MCF 10A (cell line): ENCODE measurements around the gene GPC6. TPM values are rescaled to one million over a fixed set of nuclear protein-coding genes. Genes with fewer than 3 reads are reported as not detected.

ENCODE experiments used
- BruUV-seq: library from RNA; stranded (reverse); fragments of 400-500 nt; replicated peaks from 2 replicates; lab custom pipeline; 2021; lab: Mats Ljungman, UMichigan
- CTCF ChIA-PET: fragments of 300-600 bp; sonication (Branson Sonifier 250); formaldehyde crosslinking; extraction: SDS; loops from one replicate; lab custom pipeline; 2021; ENCODE audit warnings: antibody characterized with exemption, inconsistent platforms; lab: Yijun Ruan, JAX
- POLR2A ChIA-PET: fragments of 300-600, 350-650 bp; sonication (Branson Sonifier 250); formaldehyde crosslinking; extraction: SDS; loops from one replicate; lab custom pipeline; 2020; ENCODE audit warnings: antibody characterized with exemption, inconsistent platforms; lab: Yijun Ruan, JAX
- DNase-seq: peaks from one replicate; pipeline ENCODE4 v3.0.0-alpha.2; 2018; ENCODE audit not compliant: unreplicated experiment
- H3K27ac Mint-ChIP-seq: one replicate; pipeline ENCODE4 v1.8.0; 2022; ENCODE audit warnings: mild to moderate bottlenecking, low read depth, mixed read lengths; ENCODE audit not compliant: unreplicated experiment
- H3K27me3 Mint-ChIP-seq: one replicate; pipeline ENCODE4 v1.8.0; 2022; ENCODE audit warnings: mixed read lengths; ENCODE audit not compliant: insufficient read depth, unreplicated experiment
- H3K36me3 Mint-ChIP-seq: one replicate; pipeline ENCODE4 v1.8.0; 2022; ENCODE audit warnings: mild to moderate bottlenecking, moderate library complexity, mixed read lengths; ENCODE audit not compliant: insufficient read depth, unreplicated experiment
- H3K4me1 Mint-ChIP-seq: one replicate; pipeline ENCODE4 v1.8.0; 2022; ENCODE audit warnings: mixed read lengths; ENCODE audit not compliant: insufficient read depth, unreplicated experiment
- H3K4me3 Mint-ChIP-seq: one replicate; pipeline ENCODE4 v1.8.0; 2022; ENCODE audit warnings: mild to moderate bottlenecking, moderate library complexity, mixed read lengths; ENCODE audit not compliant: unreplicated experiment
- H3K9me3 Mint-ChIP-seq: one replicate; pipeline ENCODE4 v1.8.0; 2022; ENCODE audit warnings: mixed read lengths; ENCODE audit not compliant: unreplicated experiment
- intact Hi-C: fragments of 100-400 bp; cut with micrococcal nuclease; formaldehyde crosslinking; loops from 2 replicates; pipeline ENCODE4 v1.14.1; 2022
- total RNA-seq: library from RNA; stranded (reverse); gene quantifications from 2 replicates; pipeline ENCODE4 v1.2.3, GENCODE V29; 2022
- TF ChIP-seq, protein P1 (sequence below): fragments of 200-600 bp; IDR thresholded peaks from one replicate; pipeline ENCODE4 v1.8.0; 2022; ENCODE audit warnings: antibody characterized with exemption, mild to moderate bottlenecking; ENCODE audit not compliant: unreplicated experiment

GPC6 gene
- total RNA-seq, 1 experiment from 2014 or later, result 8.4 TPM

DNA sequence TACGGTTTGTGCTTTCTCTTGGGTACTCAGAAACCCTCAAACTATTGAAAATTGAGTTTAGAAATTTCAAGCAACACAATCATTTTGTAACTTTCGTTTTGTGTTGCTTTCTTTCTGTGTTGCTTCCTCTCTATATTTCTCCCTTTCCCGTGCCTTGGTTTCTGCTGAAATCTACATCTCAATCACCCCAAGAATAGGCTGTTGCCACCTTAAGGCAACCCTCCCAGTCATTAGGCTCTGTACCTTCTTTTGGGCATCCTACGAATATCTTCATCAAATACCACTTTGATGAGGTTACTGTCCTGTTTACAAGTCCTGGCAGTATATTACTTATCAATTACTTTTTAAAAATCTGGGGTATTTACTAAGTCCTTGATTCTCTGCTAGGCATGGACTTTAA, 621.6 kb downstream of the GPC6 start:
- H3K9me3 Mint-ChIP-seq, result no peaks in the 10 kb centered on the region
- DNase-seq, result no peak
- intact Hi-C loops, result loop anchor here (5.0 kb wide), 1 partner anchor 621 kb away; the partner anchor contains the start of gene GPC6
- no peak overlapping the region for H3K27ac Mint-ChIP-seq
- POLR2A ChIA-PET, result interaction anchor here (0.6 to 1.5 kb wide), 3 partner anchors 10 to 306 kb away, joined by 4 to 5 read pairs (median 4); no protein-coding TSS in a partner anchor
- no peak overlapping the region for H3K4me3 Mint-ChIP-seq
- CTCF ChIA-PET, result interaction anchor here (0.7 kb wide), 1 partner anchor 272 kb away, joined by 3 read pairs; no protein-coding TSS in a partner anchor
- H3K4me1 Mint-ChIP-seq, result peaks cover 13% of the 10 kb centered on the region
- no peaks in the 10 kb centered on the region for H3K27me3 Mint-ChIP-seq
- TF ChIP-seq, protein P1, sequence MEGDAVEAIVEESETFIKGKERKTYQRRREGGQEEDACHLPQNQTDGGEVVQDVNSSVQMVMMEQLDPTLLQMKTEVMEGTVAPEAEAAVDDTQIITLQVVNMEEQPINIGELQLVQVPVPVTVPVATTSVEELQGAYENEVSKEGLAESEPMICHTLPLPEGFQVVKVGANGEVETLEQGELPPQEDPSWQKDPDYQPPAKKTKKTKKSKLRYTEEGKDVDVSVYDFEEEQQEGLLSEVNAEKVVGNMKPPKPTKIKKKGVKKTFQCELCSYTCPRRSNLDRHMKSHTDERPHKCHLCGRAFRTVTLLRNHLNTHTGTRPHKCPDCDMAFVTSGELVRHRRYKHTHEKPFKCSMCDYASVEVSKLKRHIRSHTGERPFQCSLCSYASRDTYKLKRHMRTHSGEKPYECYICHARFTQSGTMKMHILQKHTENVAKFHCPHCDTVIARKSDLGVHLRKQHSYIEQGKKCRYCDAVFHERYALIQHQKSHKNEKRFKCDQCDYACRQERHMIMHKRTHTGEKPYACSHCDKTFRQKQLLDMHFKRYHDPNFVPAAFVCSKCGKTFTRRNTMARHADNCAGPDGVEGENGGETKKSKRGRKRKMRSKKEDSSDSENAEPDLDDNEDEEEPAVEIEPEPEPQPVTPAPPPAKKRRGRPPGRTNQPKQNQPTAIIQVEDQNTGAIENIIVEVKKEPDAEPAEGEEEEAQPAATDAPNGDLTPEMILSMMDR, result no peak
- no peaks in the 10 kb centered on the region for H3K36me3 Mint-ChIP-seq
- no TSS peak for BruUV-seq

DNA sequence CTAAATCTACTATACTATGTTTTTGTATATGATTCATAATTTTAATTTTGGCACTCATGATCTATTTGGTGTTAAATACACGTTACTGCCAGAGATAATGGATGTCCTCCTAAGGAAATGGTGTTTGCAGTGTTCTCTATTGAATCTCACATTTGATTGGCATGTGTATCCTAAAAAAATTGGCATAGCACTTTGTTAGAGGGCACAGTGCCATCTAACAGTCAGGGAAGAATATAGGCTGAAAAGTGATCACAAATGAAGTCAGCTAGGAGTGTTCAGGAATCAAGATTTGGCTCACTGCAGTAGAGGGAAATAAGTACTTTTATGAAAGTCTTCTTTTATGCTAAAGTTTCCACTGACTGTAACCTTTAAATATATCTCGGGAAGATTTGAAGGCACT, 624.6 kb downstream of the GPC6 start:
- ChIA-PET POLR2A (interaction anchor here (0.6 kb wide), 1 partner anchor 8 kb away, joined by 3 read pairs; no protein-coding TSS in a partner anchor), CTCF (interaction anchor here (0.7 kb wide), 1 partner anchor 302 kb away, joined by 4 read pairs; no protein-coding TSS in a partner anchor)
- peak; percentile 20 for DNase-seq
- Mint-ChIP-seq H3K27ac (peak overlapping the region; percentile 47), H3K9me3 (no peaks in the 10 kb centered on the region), H3K4me1 (peaks cover 13% of the 10 kb centered on the region), H3K27me3 (no peaks in the 10 kb centered on the region), H3K36me3 (no peaks in the 10 kb centered on the region), H3K4me3 (no peak overlapping the region)
- intact Hi-C loops, result no loop called here
- BruUV-seq, result no TSS peak
- TF ChIP-seq, protein P1, result no peak

- no peaks in the 10 kb centered on the region for H3K27me3 Mint-ChIP-seq
- ChIA-PET CTCF (interaction anchor here (0.6 kb wide), 1 partner anchor 855 kb away, joined by 4 read pairs; no protein-coding TSS in a partner anchor), POLR2A (interaction anchor here (0.7 kb wide), 1 partner anchor 727 kb away, joined by 3 read pairs; no protein-coding TSS in a partner anchor)
- no peak overlapping the region for H3K27ac Mint-ChIP-seq
- TF ChIP-seq, protein P1, result no peak
- no peak for DNase-seq
- intact Hi-C loops, result no loop called here
- peaks cover 12% of the 10 kb centered on the region for H3K4me1 Mint-ChIP-seq
- H3K4me3 Mint-ChIP-seq, result no peak overlapping the region
- H3K36me3 Mint-ChIP-seq, result no peaks in the 10 kb centered on the region
- no TSS peak for BruUV-seq
- no peaks in the 10 kb centered on the region for H3K9me3 Mint-ChIP-seq
These were observed 627.3 kb downstream of the GPC6 start for GRCh38 chr13:93853912-93854311.

- ChIA-PET POLR2A (interaction anchor here (1.7 kb wide), 1 partner anchor 10 kb away, joined by 4 read pairs; no protein-coding TSS in a partner anchor), CTCF (interaction anchor here (0.5 kb wide), 1 partner anchor 126 kb away, joined by 3 read pairs; no protein-coding TSS in a partner anchor)
- intact Hi-C loops, result no loop called here
- Mint-ChIP-seq H3K4me3 (no peak overlapping the region), H3K36me3 (no peaks in the 10 kb centered on the region), H3K27me3 (no peaks in the 10 kb centered on the region), H3K27ac (no peak overlapping the region), H3K9me3 (no peaks in the 10 kb centered on the region), H3K4me1 (peaks cover 16% of the 10 kb centered on the region)
- DNase-seq, result peak; percentile 5
- no TSS peak for BruUV-seq
- TF ChIP-seq, protein P1, result no peak
These were observed 630.5 kb downstream of the GPC6 start for GRCh38 chr13:93857126-93857525.
